Karpas-422 (cell line): ENCODE data around the gene HSD17B8. TPM values are rescaled to one million over a fixed set of nuclear protein-coding genes. Genes with fewer than 3 reads are reported as not detected.
A peak's percentile ranks its signal among the peaks of the same experiment; 100 is the strongest.

ENCODE experiments used
- DNase-seq: peaks from one replicate; pipeline ENCODE4 v3.0.0-alpha.2; 2015
- H2AFZ ChIP-seq: fragments of 200-600 bp; sonication (generic); 2 replicates; pipeline ENCODE4 v1.6.1; 2014; ENCODE audit warnings: antibody characterized with exemption, low read length, mixed read lengths
- H3K27ac ChIP-seq: fragments of 200-600 bp; sonication (generic); 2 replicates; pipeline ENCODE4 v1.5.1; 2014; ENCODE audit warnings: mild to moderate bottlenecking, low read length, moderate library complexity
- H3K27me3 ChIP-seq: fragments of 200-600 bp; sonication (generic); 2 replicates; pipeline ENCODE4 v1.6.1; 2014; ENCODE audit warnings: low read length, mixed read lengths
- H3K36me3 ChIP-seq: fragments of 200-600 bp; sonication (generic); 2 replicates; pipeline ENCODE4 v1.6.1; 2014; ENCODE audit warnings: low read length, mixed read lengths; ENCODE audit not compliant: insufficient read depth
- H3K4me1 ChIP-seq: fragments of 200-600 bp; sonication (generic); 2 replicates; pipeline ENCODE4 v1.6.1; 2014; ENCODE audit warnings: mild to moderate bottlenecking, low read length, mixed read lengths
- H3K4me2 ChIP-seq: fragments of 200-600 bp; sonication (generic); 2 replicates; pipeline ENCODE4 v1.6.1; 2014; ENCODE audit warnings: low read length, low read depth, mild to moderate bottlenecking; ENCODE audit not compliant: poor library complexity, severe bottlenecking
- H3K4me3 ChIP-seq: fragments of 200-600 bp; sonication (generic); 2 replicates; pipeline ENCODE4 v1.5.1; 2014; ENCODE audit warnings: mild to moderate bottlenecking, antibody characterized with exemption, low read length, mixed read lengths
- H3K79me2 ChIP-seq: fragments of 200-600 bp; sonication (generic); 2 replicates; pipeline ENCODE4 v1.6.1; 2014; ENCODE audit warnings: mild to moderate bottlenecking, low read length, mixed read lengths
- H3K9ac ChIP-seq: fragments of 200-600 bp; sonication (generic); 2 replicates; pipeline ENCODE4 v1.6.0; 2014; ENCODE audit warnings: low read length
- H3K9me2 ChIP-seq: fragments of 200-600 bp; sonication (generic), shearing (Covaris generic); replicated peaks from 2 replicates; pipeline ENCODE4 v1.6.0; 2014; ENCODE audit warnings: mild to moderate bottlenecking, low read length, moderate library complexity; ENCODE audit not compliant: insufficient read depth
- H3K9me3 ChIP-seq: fragments of 300-700, 200-600 bp; sonication (generic); 2 replicates; pipeline ENCODE4 v1.6.1; 2014; ENCODE audit warnings: low read length, mixed read lengths
- H4K20me1 ChIP-seq: fragments of 200-600 bp; sonication (generic); 2 replicates; pipeline ENCODE4 v1.6.1; 2014; ENCODE audit warnings: mild to moderate bottlenecking, antibody characterized with exemption, low read length, low read depth; ENCODE audit not compliant: insufficient read depth
- small RNA-seq: library from RNA; depleted of rRNA; stranded (forward); fragments of <200 nt; gene quantifications from one replicate; pipeline ENCODE3, GENCODE V24; 2014
- total RNA-seq: library from RNA; depleted of rRNA; stranded (reverse); fragments of >200 nt; shearing (Covaris generic); gene quantifications from 2 replicates; pipeline ENCODE4 v1.2.3, GENCODE V29; 2014; ENCODE audit warnings: low replicate concordance; rRNA removed

HSD17B8 gene
- total RNA-seq, 1 experiment from 2014 or later: 15.5 TPM

DNA sequence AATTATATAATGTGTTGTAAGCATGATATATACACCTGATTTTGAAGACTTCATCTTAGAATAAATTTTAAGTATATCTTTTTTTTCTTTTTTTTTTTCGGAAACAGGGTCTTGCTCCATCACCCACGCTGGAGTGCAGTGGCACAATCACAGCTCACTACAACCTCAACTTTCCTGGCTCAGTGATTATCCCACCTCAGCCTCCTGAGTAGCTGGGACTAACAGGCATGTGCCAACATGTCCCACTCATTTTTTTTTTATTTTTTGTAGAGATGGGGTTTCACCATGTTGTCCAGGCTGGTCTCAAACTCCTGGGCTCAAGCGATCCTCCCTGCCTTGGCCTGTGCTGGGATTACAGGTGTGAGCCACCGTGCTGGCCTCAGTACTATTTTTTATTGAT is 50.1 kb downstream of the HSD17B8 start:
- no peak overlapping the region for H3K9ac ChIP-seq
- no peaks in the 10 kb centered on the region for H3K9me2 ChIP-seq
- DNase-seq: no peak
- no peak overlapping the region for H2AFZ ChIP-seq
- no peaks in the 10 kb centered on the region for H3K9me3 ChIP-seq
- no peak overlapping the region for H3K4me3 ChIP-seq
- no peaks in the 10 kb centered on the region for H3K27me3 ChIP-seq
- no peak overlapping the region for H3K4me2 ChIP-seq
- H3K27ac ChIP-seq: no peak overlapping the region
- H3K4me1 ChIP-seq: peaks cover 12% of the 10 kb centered on the region
- no peaks in the 10 kb centered on the region for H4K20me1 ChIP-seq
- peaks cover 7% of the 10 kb centered on the region; the same call in 1 of the 2 replicates for H3K36me3 ChIP-seq
- peaks cover 16% of the 10 kb centered on the region for H3K79me2 ChIP-seq

Small RNAs within 50 kb of the gene (small RNA-seq; reads per million reads assigned to genes)
- gene MIR219A1: 0.91 reads per million, percentile 27 among the genes with 10 or more reads in this experiment
- 1.0 reads per million, percentile 30 among the genes with 10 or more reads in this experiment for gene RNY4P10

Other genes with a start within 250 kb of the HSD17B8 start
- gene BRD2, start 236.1 kb upstream of the HSD17B8 start, total RNA-seq: 201 and 221 TPM in 2 replicates
- 70.0 and 103 TPM in 2 replicates for gene HLA-DOA, start 195.1 kb upstream of the HSD17B8 start, total RNA-seq
- 571 and 780 TPM in 2 replicates for gene HLA-DPA1, start 131.0 kb upstream of the HSD17B8 start, total RNA-seq
- 236 and 601 TPM in 2 replicates for gene HLA-DPB1, start 128.7 kb upstream of the HSD17B8 start, total RNA-seq
- 0.41 and 1.0 TPM in 2 replicates for gene COL11A2, start 12.2 kb upstream of the HSD17B8 start, total RNA-seq
- gene RXRB, start 4.0 kb upstream of the HSD17B8 start, total RNA-seq: 26.2 and 31.1 TPM in 2 replicates
- gene SLC39A7, start 3.8 kb upstream of the HSD17B8 start, total RNA-seq: 14.0 and 31.9 TPM in 2 replicates
- gene RING1, start 3.8 kb downstream of the HSD17B8 start, total RNA-seq: 14.2 and 38.7 TPM in 2 replicates
- gene VPS52, start 67.2 kb downstream of the HSD17B8 start, total RNA-seq: 21.6 and 76.5 TPM in 2 replicates
- gene RPS18, start 67.4 kb downstream of the HSD17B8 start, total RNA-seq: 7,996 and 13,063 TPM in 2 replicates
- 3.4 and 16.2 TPM in 2 replicates for gene B3GALT4, start 72.5 kb downstream of the HSD17B8 start, total RNA-seq
- gene WDR46, start 84.6 kb downstream of the HSD17B8 start, total RNA-seq: 59.6 and 91.1 TPM in 2 replicates
- gene PFDN6, start 84.9 kb downstream of the HSD17B8 start, total RNA-seq: 66.7 and 126 TPM in 2 replicates
- gene RGL2, start 94.3 kb downstream of the HSD17B8 start, total RNA-seq: 35.1 and 47.2 TPM in 2 replicates
- gene TAPBP, start 109.4 kb downstream of the HSD17B8 start, total RNA-seq: 102 and 188 TPM in 2 replicates
- 4.9 and 11.8 TPM in 2 replicates for gene ZBTB22, start 113.1 kb downstream of the HSD17B8 start, total RNA-seq
- gene DAXX, start 118.3 kb downstream of the HSD17B8 start, total RNA-seq: 45.8 and 55.6 TPM in 2 replicates
- gene KIFC1, start 187.2 kb downstream of the HSD17B8 start, total RNA-seq: 37.8 and 42.8 TPM in 2 replicates
- gene PHF1, start 206.4 kb downstream of the HSD17B8 start, total RNA-seq: 32.6 and 66.6 TPM in 2 replicates
- gene CUTA, start 213.5 kb downstream of the HSD17B8 start, total RNA-seq: 223 and 260 TPM in 2 replicates
- gene SYNGAP1, start 215.4 kb downstream of the HSD17B8 start, total RNA-seq: 16.3 and 16.7 TPM in 2 replicates
- 5.1 and 6.8 TPM in 2 replicates for gene ZBTB9, start 249.9 kb downstream of the HSD17B8 start, total RNA-seq